ENCODE results near the gene MYO1H.

MYO1H gene

GRCh38 chr12:109358154-109358869 lies 10.6 kb downstream of the MYO1H start:
- Histone ChIP-seq H3K27ac (ENCODE audit: low read depth, low read length) (no peak overlapping the region), H2BK120ac (ENCODE audit: insufficient read depth, low read length, poor library complexity) (no peak overlapping the region), H4K91ac (ENCODE audit: low read depth, low read length) (no peak overlapping the region), H2BK5ac (ENCODE audit: low read depth, low read length, poor library complexity) (no peak overlapping the region), H3K9me3 (ENCODE audit: insufficient read depth, low read depth, low read length) (no peaks in the 10 kb centered on the region), H3K4me2 (ENCODE audit: low read length) (no peak overlapping the region), H3K36me3 (ENCODE audit: control insufficient read depth in 1 of 2, insufficient read depth in 2 of 2, low read length in 2 of 2) (no peaks in the 10 kb centered on the region), H3K79me1 (ENCODE audit: low read length) (no peaks in the 10 kb centered on the region), H4K8ac (ENCODE audit: low read depth, low read length) (no peak overlapping the region), H3K4me3 (ENCODE audit: low read depth, low read length) (no peak overlapping the region), H3K4ac (ENCODE audit: low read depth, low read length) (no peak overlapping the region), H4K12ac (ENCODE audit: low read depth, low read length) (no peak overlapping the region), H3K9ac (ENCODE audit: low read length) (no peak overlapping the region), H3K23ac (ENCODE audit: low read length) (no peak overlapping the region), H2BK12ac (ENCODE audit: low read length) (no peak overlapping the region), H3K14ac (ENCODE audit: low read length) (no peak overlapping the region), H2AK5ac (ENCODE audit: low read length) (no peak overlapping the region), H3K18ac (ENCODE audit: low read length) (no peak overlapping the region), H3K27me3 (ENCODE audit: insufficient read depth, low read length) (no peaks in the 10 kb centered on the region), H3K4me1 (ENCODE audit: control insufficient read depth in 1 of 2, insufficient read depth in 2 of 2, low read length in 2 of 2) (no peaks in the 10 kb centered on the region), H3K79me2 (ENCODE audit: control insufficient read depth, insufficient read depth, low read length, poor library complexity) (no peaks in the 10 kb centered on the region), H2AFZ (ENCODE audit: insufficient read depth, low read length, poor library complexity) (no peak overlapping the region)
- DNase-seq, result peak in 1 of 2 donors; percentile 19
- WGBS (ENCODE audit: extremely low coverage, insufficient coverage, insufficient read length), result no CpG with 5 or more reads among the region's 10 CpGs

- Histone ChIP-seq H3K4me1 (ENCODE audit: control insufficient read depth in 1 of 2, insufficient read depth in 2 of 2, low read length in 2 of 2) (no peaks in the 10 kb centered on the region), H3K36me3 (ENCODE audit: control insufficient read depth in 1 of 2, insufficient read depth in 2 of 2, low read length in 2 of 2) (no peaks in the 10 kb centered on the region), H4K8ac (ENCODE audit: low read depth, low read length) (no peak overlapping the region), H2BK12ac (ENCODE audit: low read length) (no peak overlapping the region), H2AFZ (ENCODE audit: insufficient read depth, low read length, poor library complexity) (no peak overlapping the region), H3K27ac (ENCODE audit: low read depth, low read length) (no peak overlapping the region), H4K12ac (ENCODE audit: low read depth, low read length) (no peak overlapping the region), H3K79me2 (ENCODE audit: control insufficient read depth, insufficient read depth, low read length, poor library complexity) (no peaks in the 10 kb centered on the region), H3K9ac (ENCODE audit: low read length) (no peak overlapping the region), H3K4ac (ENCODE audit: low read depth, low read length) (no peak overlapping the region), H2AK5ac (ENCODE audit: low read length) (no peak overlapping the region), H3K23ac (ENCODE audit: low read length) (no peak overlapping the region), H3K4me2 (ENCODE audit: low read length) (no peak overlapping the region), H3K27me3 (ENCODE audit: insufficient read depth, low read length) (no peaks in the 10 kb centered on the region), H3K9me3 (ENCODE audit: insufficient read depth, low read depth, low read length) (no peaks in the 10 kb centered on the region), H3K79me1 (ENCODE audit: low read length) (no peaks in the 10 kb centered on the region), H3K14ac (ENCODE audit: low read length) (no peak overlapping the region), H4K91ac (ENCODE audit: low read depth, low read length) (no peak overlapping the region), H2BK120ac (ENCODE audit: insufficient read depth, low read length, poor library complexity) (no peak overlapping the region), H3K4me3 (ENCODE audit: low read depth, low read length) (no peak overlapping the region), H3K18ac (ENCODE audit: low read length) (no peak overlapping the region), H2BK5ac (ENCODE audit: low read depth, low read length, poor library complexity) (no peak overlapping the region)
- no peak for DNase-seq
- WGBS (ENCODE audit: extremely low coverage, insufficient coverage, insufficient read length), result no CpG with 5 or more reads among the region's 20 CpGs
Observed at GRCh38 chr12:109359131-109359690, 11.5 kb downstream of the MYO1H start.

GRCh38 chr12:109369831-109370230 lies 22.1 kb downstream of the MYO1H start:
- Histone ChIP-seq H4K12ac (ENCODE audit: low read depth, low read length) (no peak overlapping the region), H3K9me3 (ENCODE audit: insufficient read depth, low read depth, low read length) (no peaks in the 10 kb centered on the region), H2AFZ (ENCODE audit: insufficient read depth, low read length, poor library complexity) (no peak overlapping the region), H3K4ac (ENCODE audit: low read depth, low read length) (no peak overlapping the region), H2BK120ac (ENCODE audit: insufficient read depth, low read length, poor library complexity) (no peak overlapping the region), H3K4me1 (ENCODE audit: control insufficient read depth in 1 of 2, insufficient read depth in 2 of 2, low read length in 2 of 2) (no peaks in the 10 kb centered on the region), H3K36me3 (ENCODE audit: control insufficient read depth in 1 of 2, insufficient read depth in 2 of 2, low read length in 2 of 2) (no peaks in the 10 kb centered on the region), H3K14ac (ENCODE audit: low read length) (no peak overlapping the region), H3K23ac (ENCODE audit: low read length) (no peak overlapping the region), H3K4me3 (ENCODE audit: low read depth, low read length) (no peak overlapping the region), H3K79me2 (ENCODE audit: control insufficient read depth, insufficient read depth, low read length, poor library complexity) (no peaks in the 10 kb centered on the region), H3K18ac (ENCODE audit: low read length) (no peak overlapping the region), H3K27me3 (ENCODE audit: insufficient read depth, low read length) (no peaks in the 10 kb centered on the region), H3K79me1 (ENCODE audit: low read length) (no peaks in the 10 kb centered on the region), H3K4me2 (ENCODE audit: low read length) (no peak overlapping the region), H4K91ac (ENCODE audit: low read depth, low read length) (no peak overlapping the region), H4K8ac (ENCODE audit: low read depth, low read length) (no peak overlapping the region), H2AK5ac (ENCODE audit: low read length) (no peak overlapping the region), H3K27ac (ENCODE audit: low read depth, low read length) (no peak overlapping the region), H3K9ac (ENCODE audit: low read length) (no peak overlapping the region), H2BK12ac (ENCODE audit: low read length) (no peak overlapping the region), H2BK5ac (ENCODE audit: low read depth, low read length, poor library complexity) (no peak overlapping the region)
- WGBS (ENCODE audit: extremely low coverage, insufficient coverage, insufficient read length), result no CpG with 5 or more reads among the region's 5 CpGs
- no peak for DNase-seq

GRCh38 chr12:109377139-109377685 lies 29.5 kb downstream of the MYO1H start:
- no peak overlapping the region for H2BK12ac ChIP-seq (ENCODE audit: low read length)
- H3K27ac ChIP-seq (ENCODE audit: low read depth, low read length), result no peak overlapping the region
- no CpG with 5 or more reads among the region's 2 CpGs for WGBS (ENCODE audit: extremely low coverage, insufficient coverage, insufficient read length)
- H3K9ac ChIP-seq (ENCODE audit: low read length), result no peak overlapping the region
- H3K79me1 ChIP-seq (ENCODE audit: low read length), result no peaks in the 10 kb centered on the region
- H2AFZ ChIP-seq (ENCODE audit: insufficient read depth, low read length, poor library complexity), result no peak overlapping the region
- no peak overlapping the region for H3K4me3 ChIP-seq (ENCODE audit: low read depth, low read length)
- H3K4me1 ChIP-seq (ENCODE audit: control insufficient read depth in 1 of 2, insufficient read depth in 2 of 2, low read length in 2 of 2), result no peaks in the 10 kb centered on the region
- no peak overlapping the region for H2BK120ac ChIP-seq (ENCODE audit: insufficient read depth, low read length, poor library complexity)
- no peak overlapping the region for H3K4ac ChIP-seq (ENCODE audit: low read depth, low read length)
- no peak overlapping the region for H3K18ac ChIP-seq (ENCODE audit: low read length)
- H3K27me3 ChIP-seq (ENCODE audit: insufficient read depth, low read length), result no peaks in the 10 kb centered on the region
- H4K8ac ChIP-seq (ENCODE audit: low read depth, low read length), result no peak overlapping the region
- no peak overlapping the region for H4K12ac ChIP-seq (ENCODE audit: low read depth, low read length)
- no peak overlapping the region for H2AK5ac ChIP-seq (ENCODE audit: low read length)
- H3K23ac ChIP-seq (ENCODE audit: low read length), result no peak overlapping the region
- H3K4me2 ChIP-seq (ENCODE audit: low read length), result no peak overlapping the region
- no peak overlapping the region for H3K14ac ChIP-seq (ENCODE audit: low read length)
- H3K36me3 ChIP-seq (ENCODE audit: control insufficient read depth in 1 of 2, insufficient read depth in 2 of 2, low read length in 2 of 2), result no peaks in the 10 kb centered on the region
- no peak overlapping the region for H4K91ac ChIP-seq (ENCODE audit: low read depth, low read length)
- H3K79me2 ChIP-seq (ENCODE audit: control insufficient read depth, insufficient read depth, low read length, poor library complexity), result no peaks in the 10 kb centered on the region
- no peak overlapping the region for H2BK5ac ChIP-seq (ENCODE audit: low read depth, low read length, poor library complexity)
- no peak for DNase-seq
- no peaks in the 10 kb centered on the region for H3K9me3 ChIP-seq (ENCODE audit: insufficient read depth, low read depth, low read length)

Data from trophoblast cell (in vitro differentiated cells and primary cell).